H1 (cell line): ENCODE measurements around the gene PKD2L2. TPM values are rescaled to one million over a fixed set of nuclear protein-coding genes. Genes with fewer than 3 reads are reported as not detected.

Source experiments
- ASH2L ChIP-seq: fragments of 200-600, 300-600 bp; sonication (generic); IDR thresholded peaks from one replicate; pipeline ENCODE4 v1.7.1; 2017; ENCODE audit warnings: low read length
- ATF2 ChIP-seq: IDR thresholded peaks from 2 replicates; pipeline ENCODE4 v1.6.1; 2012; ENCODE audit warnings: low read length, inconsistent platforms
- CHD7 ChIP-seq: fragments of 300-600 bp; sonication (generic); IDR thresholded peaks from 2 replicates; pipeline ENCODE4 v1.7.1; 2012; ENCODE audit warnings: low read length, moderate library complexity, mild to moderate bottlenecking, inconsistent platforms; ENCODE audit not compliant: insufficient replicate concordance
- FOSL1 ChIP-seq: IDR thresholded peaks from 2 replicates; pipeline ENCODE4 v1.6.1; 2011; ENCODE audit warnings: mild to moderate bottlenecking, low read depth, low read length, moderate library complexity; ENCODE audit not compliant: insufficient read depth
- POLR2A ChIP-seq, 2 experiments: IDR thresholded peaks; 1 replicate in 1 of 2; 2 replicates in 1 of 2; pipeline ENCODE4 v1.6.1; 2011; ENCODE audit warnings: low read depth in 2 of 2, low read length in 2 of 2, mild to moderate bottlenecking in 2 of 2; ENCODE audit errors: control extremely low read depth in 1 of 2
- RAD21 ChIP-seq, 2 experiments: IDR thresholded peaks in 1 of 2; conservative IDR thresholded peaks in 1 of 2; 2 replicates each; pipeline ENCODE4 v1.6.1; 2011; ENCODE audit warnings: low read depth in 2 of 2, low read length in 2 of 2, improper control_type of control experiment in 1 of 2, inconsistent platforms in 1 of 2, mild to moderate bottlenecking in 1 of 2, moderate library complexity in 1 of 2
- RBBP5 ChIP-seq: IDR thresholded peaks from 2 replicates; pipeline ENCODE4 v1.7.1; 2012; ENCODE audit warnings: low read depth, mild to moderate bottlenecking, inconsistent platforms, low read length, moderate library complexity, borderline replicate concordance
- SIRT6 ChIP-seq: IDR thresholded peaks from one replicate; pipeline ENCODE4 v1.7.1; 2012; ENCODE audit warnings: low read length, inconsistent platforms
- SRF ChIP-seq: IDR thresholded peaks from 2 replicates; pipeline ENCODE4 v1.6.1; 2011; ENCODE audit warnings: mild to moderate bottlenecking, low read depth, low read length, moderate library complexity
- TAF7 ChIP-seq: optimal IDR thresholded peaks from 2 replicates; pipeline ENCODE3; 2011; ENCODE audit warnings: low read depth, mild to moderate bottlenecking, inconsistent platforms, low read length, moderate library complexity, borderline replicate concordance
- polyA plus RNA-seq, 7 experiments: library from polyadenylated mRNA; depleted of rRNA in 3 of 7; stranded (reverse) in 5 of 7; unstranded in 2 of 7; fragments of >200 nt in 5 of 7; fragments of 200-250 nt in 2 of 7; gene quantifications; 1 replicate in 5 of 7; 2 replicates in 1 of 7; 4 replicates in 1 of 7; pipeline versions ENCODE4 v1.2.1 to v1.2.3, GENCODE V29; 2011 to 2013; ENCODE audit warnings: missing spikeins in 2 of 7, mixed read lengths in 2 of 7
- total RNA-seq: library from RNA; stranded (reverse); fragmentation: NEBNext Ultra II Directional; extraction: Animal tissue kit (Norgen Biotek cat#: 25700); gene quantifications from 2 replicates; pipeline ENCODE4 v1.2.1, GENCODE V29; 2021

PKD2L2 gene
- total and polyA plus RNA-seq, 2 of the 8 experiments (the other 6 are each of a cell fraction or from before 2014, with no cell fraction given) = not detected

GRCh38 chr5:137858954-137859353, 30.3 kb upstream of the PKD2L2 start (continued):
- TF ChIP-seq CHD7 = no peak
- TF ChIP-seq SIRT6 = no peak
- TF ChIP-seq POLR2A (IDR thresholded peaks at IDR 0.05; ENCODE audit: control extremely low read depth in 1 of 2, low read depth in 2 of 2, low read length in 2 of 2) = no peak
- no peak for TF ChIP-seq RAD21 (IDR thresholded peaks at IDR 0.05 in 1 of 2, conservative IDR thresholded peaks at IDR 0.05 in 1 of 2; ENCODE audit: low read depth in 2 of 2, low read length in 2 of 2)
- no peak for TF ChIP-seq ATF2
- no peak for TF ChIP-seq FOSL1
- TF ChIP-seq SRF = no peak
- TF ChIP-seq TAF7 = no peak
- TF ChIP-seq RBBP5 = no peak
- no peak for TF ChIP-seq ASH2L
